HG03159 (cell line): ENCODE measurements around the gene RASSF8.
"Not testable (repeated sequence)": the region's sequence is repeated elsewhere in the genome, so short reads cannot be mapped to it uniquely, and the experiment has no call there.

ENCODE experiments used
- ATAC-seq: cut with Tn5 transposase; IDR thresholded peaks from one replicate; pipeline ENCODE4 v1.9.1; 2021; ENCODE audit warnings: mild to moderate bottlenecking, moderate library complexity; ENCODE audit not compliant: unreplicated experiment

RASSF8 gene

GRCh38 chr12:26055087-26055486 is 96.6 kb downstream of the RASSF8 start:
- ATAC-seq = no peak

GRCh38 chr12:26056335-26056734 is 97.9 kb downstream of the RASSF8 start:
- ATAC-seq = no peak

GRCh38 chr12:26057271-26057670 is 98.8 kb downstream of the RASSF8 start:
- not testable (repeated sequence) for ATAC-seq

- no peak for ATAC-seq
These were observed 99.8 kb downstream of the RASSF8 start for GRCh38 chr12:26058308-26058707.

GRCh38 chr12:26058818-26059217 is 100.3 kb downstream of the RASSF8 start:
- no peak for ATAC-seq

GRCh38 chr12:26062006-26062405 is 103.5 kb downstream of the RASSF8 start:
- ATAC-seq = no peak

GRCh38 chr12:26062566-26062965 is 104.1 kb downstream of the RASSF8 start:
- no peak for ATAC-seq

GRCh38 chr12:26065451-26065850 is 107.0 kb downstream of the RASSF8 start:
- ATAC-seq = no peak

GRCh38 chr12:26068503-26068902 is 110.0 kb downstream of the RASSF8 start:
- ATAC-seq = no peak

- no peak for ATAC-seq
These were observed 111.3 kb downstream of the RASSF8 start for GRCh38 chr12:26069796-26070195.

GRCh38 chr12:26077915-26078702 is 119.6 kb downstream of the RASSF8 start:
- no peak for ATAC-seq

GRCh38 chr12:26080911-26081310 is 122.4 kb downstream of the RASSF8 start:
- ATAC-seq = no peak

- ATAC-seq = no peak
These were observed 128.5 kb downstream of the RASSF8 start for GRCh38 chr12:26086936-26087335.

GRCh38 chr12:26088998-26089397 is 130.5 kb downstream of the RASSF8 start:
- ATAC-seq = peak; percentile 99

GRCh38 chr12:26090836-26091510 is 132.5 kb downstream of the RASSF8 start:
- no peak for ATAC-seq

- ATAC-seq = no peak
These were observed 133.3 kb downstream of the RASSF8 start for GRCh38 chr12:26091822-26092221.

GRCh38 chr12:26092346-26093105 is 134.0 kb downstream of the RASSF8 start:
- no peak for ATAC-seq

GRCh38 chr12:26095186-26095585 is 136.7 kb downstream of the RASSF8 start:
- ATAC-seq = no peak

GRCh38 chr12:26096036-26096435 is 137.6 kb downstream of the RASSF8 start:
- ATAC-seq = no peak

- ATAC-seq = peak; percentile 54
These were observed 138.8 kb downstream of the RASSF8 start for GRCh38 chr12:26097046-26097878.
